Measurements from ENCODE around the gene GRIK4.
A peak's percentile ranks its signal among the peaks of the same experiment; 100 is the strongest.

- TF ChIP-seq EZH2phosphoT487 (IDR thresholded peaks at IDR 0.05; ENCODE audit: insufficient read depth, low read depth) (0 out of 2 replicates have a peak, but pooled peaks have one; percentile 33), EZH2 (IDR thresholded peaks at IDR 0.05; ENCODE audit: insufficient read depth, poor library complexity, severe bottlenecking) (no peak)
Observed at GRCh38 chr11:120500414-120501071, 11.0 kb upstream of the GRIK4 start.
